ENCODE measurements around the gene ATP9A.
A peak's percentile ranks its signal among the peaks of the same experiment; 100 is the strongest.

Gene ATP9A

DNA sequence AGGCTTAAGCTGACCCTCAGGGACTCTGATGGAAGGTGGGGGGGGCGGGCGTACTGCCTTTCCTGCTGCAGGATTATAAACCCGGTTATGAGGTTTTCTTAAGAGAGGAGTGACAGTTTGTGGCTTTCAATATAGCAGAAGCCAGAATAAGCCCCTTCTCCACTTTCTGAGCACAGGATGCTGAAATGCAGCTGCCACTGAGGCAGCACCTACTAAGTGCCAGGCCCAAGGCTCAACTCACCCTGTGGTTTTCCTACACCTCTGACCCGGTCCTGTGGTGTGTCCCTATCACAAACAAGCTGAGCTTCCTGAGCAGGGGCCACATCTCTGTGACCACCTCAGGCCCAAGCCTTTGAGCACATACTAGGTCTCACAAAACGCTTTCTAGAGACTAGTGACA lies 166.1 kb downstream of the ATP9A start:
- no CpG with 5 or more reads among the region's 5 CpGs for WGBS (ENCODE audit: insufficient coverage, insufficient read length)
- Histone ChIP-seq H3K36me3 (ENCODE audit: control insufficient read depth, insufficient read depth, low read length) (no peaks in the 10 kb centered on the region), H3K27ac (ENCODE audit: low read length) (no peak overlapping the region), H3K27me3 (ENCODE audit: control insufficient read depth, insufficient read depth, low read length) (no peaks in the 10 kb centered on the region), H3K9me3 (ENCODE audit: control insufficient read depth, insufficient read depth, low read length) (no peaks in the 10 kb centered on the region), H3K4me3 (ENCODE audit: low read length) (no peak overlapping the region), H3K4me1 (ENCODE audit: control insufficient read depth, insufficient read depth, low read length) (no peaks in the 10 kb centered on the region; the same call in 1 of the 2 replicates)
- DNase-seq (ENCODE audit: low read depth, low spot score), result no peak

GRCh38 chr20:51600950-51601349 lies 167.2 kb downstream of the ATP9A start:
- H3K27ac ChIP-seq (ENCODE audit: low read length), result no peak overlapping the region
- no peaks in the 10 kb centered on the region for H3K9me3 ChIP-seq (ENCODE audit: control insufficient read depth, insufficient read depth, low read length)
- DNase-seq (ENCODE audit: low read depth, low spot score), result no peak
- H3K36me3 ChIP-seq (ENCODE audit: control insufficient read depth, insufficient read depth, low read length), result no peaks in the 10 kb centered on the region
- H3K4me3 ChIP-seq (ENCODE audit: low read length), result no peak overlapping the region
- H3K27me3 ChIP-seq (ENCODE audit: control insufficient read depth, insufficient read depth, low read length), result no peaks in the 10 kb centered on the region
- no CpG with 5 or more reads among the region's 14 CpGs for WGBS (ENCODE audit: insufficient coverage, insufficient read length)
- H3K4me1 ChIP-seq (ENCODE audit: control insufficient read depth, insufficient read depth, low read length), result peaks cover 2% of the 10 kb centered on the region

GRCh38 chr20:51600016-51600420 lies 168.2 kb downstream of the ATP9A start:
- no peaks in the 10 kb centered on the region for H3K9me3 ChIP-seq (ENCODE audit: control insufficient read depth, insufficient read depth, low read length)
- no CpG with 5 or more reads among the region's 7 CpGs for WGBS (ENCODE audit: insufficient coverage, insufficient read length)
- no peak overlapping the region for H3K27ac ChIP-seq (ENCODE audit: low read length)
- H3K27me3 ChIP-seq (ENCODE audit: control insufficient read depth, insufficient read depth, low read length), result no peaks in the 10 kb centered on the region
- H3K36me3 ChIP-seq (ENCODE audit: control insufficient read depth, insufficient read depth, low read length), result no peaks in the 10 kb centered on the region
- H3K4me3 ChIP-seq (ENCODE audit: low read length), result no peak overlapping the region
- DNase-seq (ENCODE audit: low read depth, low spot score), result no peak
- peaks cover 2% of the 10 kb centered on the region for H3K4me1 ChIP-seq (ENCODE audit: control insufficient read depth, insufficient read depth, low read length)

GRCh38 chr20:51598556-51598955 lies 169.6 kb downstream of the ATP9A start:
- H3K27ac ChIP-seq (ENCODE audit: low read length), result no peak overlapping the region
- no peak overlapping the region for H3K4me3 ChIP-seq (ENCODE audit: low read length)
- H3K27me3 ChIP-seq (ENCODE audit: control insufficient read depth, insufficient read depth, low read length), result no peaks in the 10 kb centered on the region
- no peak for DNase-seq (ENCODE audit: low read depth, low spot score)
- H3K4me1 ChIP-seq (ENCODE audit: control insufficient read depth, insufficient read depth, low read length), result peaks cover 2% of the 10 kb centered on the region
- no CpG with 5 or more reads among the region's 15 CpGs for WGBS (ENCODE audit: insufficient coverage, insufficient read length)
- H3K36me3 ChIP-seq (ENCODE audit: control insufficient read depth, insufficient read depth, low read length), result no peaks in the 10 kb centered on the region
- no peaks in the 10 kb centered on the region for H3K9me3 ChIP-seq (ENCODE audit: control insufficient read depth, insufficient read depth, low read length)

GRCh38 chr20:51597389-51598231 lies 170.6 kb downstream of the ATP9A start:
- H3K4me3 ChIP-seq (ENCODE audit: low read length), result no peak overlapping the region
- DNase-seq (ENCODE audit: low read depth, low spot score), result no peak
- H3K4me1 ChIP-seq (ENCODE audit: control insufficient read depth, insufficient read depth, low read length), result peaks cover 2% of the 10 kb centered on the region
- H3K9me3 ChIP-seq (ENCODE audit: control insufficient read depth, insufficient read depth, low read length), result no peaks in the 10 kb centered on the region
- no peaks in the 10 kb centered on the region for H3K36me3 ChIP-seq (ENCODE audit: control insufficient read depth, insufficient read depth, low read length)
- no peak overlapping the region for H3K27ac ChIP-seq (ENCODE audit: low read length)
- H3K27me3 ChIP-seq (ENCODE audit: control insufficient read depth, insufficient read depth, low read length), result no peaks in the 10 kb centered on the region
- no CpG with 5 or more reads among the region's 7 CpGs for WGBS (ENCODE audit: insufficient coverage, insufficient read length)

DNA sequence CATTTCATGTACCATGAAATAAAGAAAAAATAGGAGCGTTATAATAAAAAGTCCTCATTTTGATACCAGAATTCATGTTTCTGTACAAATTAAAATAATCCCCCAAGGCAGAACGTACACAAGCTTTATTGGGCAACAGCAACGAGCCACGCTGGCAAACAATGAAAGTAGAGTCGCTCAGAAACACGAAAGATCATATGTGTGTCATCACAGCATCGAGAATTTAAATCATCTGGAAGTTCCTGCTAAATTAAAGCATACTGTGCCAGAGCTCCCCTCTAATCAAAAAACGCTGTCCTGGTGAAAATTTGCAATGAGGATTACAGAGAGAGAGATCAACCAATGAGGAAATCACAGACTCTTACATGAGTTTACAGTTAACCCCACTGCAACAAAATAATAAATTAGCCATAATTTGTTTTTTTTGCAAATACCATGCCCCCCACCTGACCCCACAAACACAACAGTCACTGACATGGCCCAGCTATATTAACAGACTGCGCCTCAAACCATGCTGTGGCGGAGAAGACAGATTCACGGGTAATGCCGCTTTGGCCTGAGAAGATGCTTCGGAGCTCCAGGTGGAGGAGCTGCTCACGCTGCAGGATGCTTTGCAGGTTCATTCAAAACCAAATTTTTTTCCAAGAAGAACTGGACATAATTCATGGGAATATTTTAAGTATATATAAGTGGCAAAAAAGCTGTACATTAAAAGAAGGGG lies 171.4 kb downstream of the ATP9A start:
- Histone ChIP-seq H3K27me3 (ENCODE audit: control insufficient read depth, insufficient read depth, low read length) (no peaks in the 10 kb centered on the region), H3K9me3 (ENCODE audit: control insufficient read depth, insufficient read depth, low read length) (no peaks in the 10 kb centered on the region), H3K4me1 (ENCODE audit: control insufficient read depth, insufficient read depth, low read length) (peaks cover 2% of the 10 kb centered on the region), H3K4me3 (ENCODE audit: low read length) (no peak overlapping the region), H3K27ac (ENCODE audit: low read length) (no peak overlapping the region), H3K36me3 (ENCODE audit: control insufficient read depth, insufficient read depth, low read length) (no peaks in the 10 kb centered on the region)
- WGBS (ENCODE audit: insufficient coverage, insufficient read length), result no CpG with 5 or more reads among the region's 14 CpGs
- DNase-seq (ENCODE audit: low read depth, low spot score), result no peak

DNA sequence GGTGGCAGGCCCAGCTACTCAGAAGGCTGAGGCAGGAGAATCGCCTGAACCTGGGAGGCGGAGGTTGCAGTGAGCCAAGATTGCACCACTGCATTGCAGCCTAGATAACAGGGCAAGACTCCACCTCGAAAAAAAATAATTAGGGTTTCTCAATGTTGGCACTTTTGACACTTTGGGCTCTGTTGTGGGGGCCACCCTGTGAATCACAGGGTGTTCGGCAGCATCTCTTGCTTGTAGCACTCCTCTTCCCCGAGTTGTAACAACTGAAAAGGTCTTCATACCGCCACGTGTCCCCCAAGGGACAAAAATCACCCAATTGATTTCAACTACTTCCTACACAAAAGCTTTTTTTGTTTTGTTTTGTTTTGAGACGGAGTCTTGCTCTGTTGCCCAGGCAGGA lies 172.4 kb downstream of the ATP9A start:
- no peak overlapping the region for H3K27ac ChIP-seq (ENCODE audit: low read length)
- no peaks in the 10 kb centered on the region for H3K9me3 ChIP-seq (ENCODE audit: control insufficient read depth, insufficient read depth, low read length)
- no peak for DNase-seq (ENCODE audit: low read depth, low spot score)
- H3K27me3 ChIP-seq (ENCODE audit: control insufficient read depth, insufficient read depth, low read length), result no peaks in the 10 kb centered on the region
- no CpG with 5 or more reads among the region's 8 CpGs for WGBS (ENCODE audit: insufficient coverage, insufficient read length)
- H3K4me1 ChIP-seq (ENCODE audit: control insufficient read depth, insufficient read depth, low read length), result peaks cover 2% of the 10 kb centered on the region; the same call in 1 of the 2 replicates
- no peaks in the 10 kb centered on the region for H3K36me3 ChIP-seq (ENCODE audit: control insufficient read depth, insufficient read depth, low read length)
- no peak overlapping the region for H3K4me3 ChIP-seq (ENCODE audit: low read length)

GRCh38 chr20:51595058-51595532 lies 173.1 kb downstream of the ATP9A start:
- Histone ChIP-seq H3K36me3 (ENCODE audit: control insufficient read depth, insufficient read depth, low read length) (no peaks in the 10 kb centered on the region), H3K9me3 (ENCODE audit: control insufficient read depth, insufficient read depth, low read length) (no peaks in the 10 kb centered on the region), H3K4me1 (ENCODE audit: control insufficient read depth, insufficient read depth, low read length) (peaks cover 2% of the 10 kb centered on the region; the same call in 1 of the 2 replicates), H3K27me3 (ENCODE audit: control insufficient read depth, insufficient read depth, low read length) (no peaks in the 10 kb centered on the region), H3K4me3 (ENCODE audit: low read length) (no peak overlapping the region), H3K27ac (ENCODE audit: low read length) (no peak overlapping the region)
- DNase-seq (ENCODE audit: low read depth, low spot score), result peak; percentile 64
- WGBS (ENCODE audit: insufficient coverage, insufficient read length), result no CpG with 5 or more reads among the region's 13 CpGs

GRCh38 chr20:51594236-51595057 lies 173.7 kb downstream of the ATP9A start:
- Histone ChIP-seq H3K9me3 (ENCODE audit: control insufficient read depth, insufficient read depth, low read length) (no peaks in the 10 kb centered on the region), H3K27ac (ENCODE audit: low read length) (no peak overlapping the region), H3K36me3 (ENCODE audit: control insufficient read depth, insufficient read depth, low read length) (no peaks in the 10 kb centered on the region), H3K4me3 (ENCODE audit: low read length) (no peak overlapping the region), H3K4me1 (ENCODE audit: control insufficient read depth, insufficient read depth, low read length) (peaks cover 2% of the 10 kb centered on the region; the same call in 1 of the 2 replicates), H3K27me3 (ENCODE audit: control insufficient read depth, insufficient read depth, low read length) (no peaks in the 10 kb centered on the region)
- no CpG with 5 or more reads among the region's 12 CpGs for WGBS (ENCODE audit: insufficient coverage, insufficient read length)
- no peak for DNase-seq (ENCODE audit: low read depth, low spot score)

DNA sequence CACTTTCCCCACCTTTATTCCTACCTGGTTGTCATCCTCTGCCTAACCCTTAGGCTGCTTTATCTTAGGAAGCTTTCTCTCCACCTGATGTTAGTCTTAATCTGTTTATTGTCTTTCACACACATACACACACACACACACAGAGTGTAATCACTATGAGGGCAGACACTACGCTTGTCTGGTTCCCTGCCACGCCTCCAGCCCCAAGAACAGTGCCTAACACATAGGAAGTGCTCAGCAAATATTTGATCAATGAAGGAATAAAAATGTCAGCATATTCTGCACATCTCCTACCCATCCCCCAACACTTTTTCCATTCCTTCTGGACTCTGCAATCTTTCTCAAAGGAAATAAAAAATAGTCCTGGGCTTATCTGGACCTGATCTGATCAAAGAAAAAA lies 174.6 kb downstream of the ATP9A start:
- H3K4me1 ChIP-seq (ENCODE audit: control insufficient read depth, insufficient read depth, low read length), result peaks cover 2% of the 10 kb centered on the region; the same call in 1 of the 2 replicates
- no peak overlapping the region for H3K27ac ChIP-seq (ENCODE audit: low read length)
- H3K27me3 ChIP-seq (ENCODE audit: control insufficient read depth, insufficient read depth, low read length), result no peaks in the 10 kb centered on the region
- DNase-seq (ENCODE audit: low read depth, low spot score), result no peak
- H3K36me3 ChIP-seq (ENCODE audit: control insufficient read depth, insufficient read depth, low read length), result no peaks in the 10 kb centered on the region
- H3K4me3 ChIP-seq (ENCODE audit: low read length), result no peak overlapping the region
- WGBS (ENCODE audit: insufficient coverage, insufficient read length), result no CpG with 5 or more reads among the region's 2 CpGs
- H3K9me3 ChIP-seq (ENCODE audit: control insufficient read depth, insufficient read depth, low read length), result no peaks in the 10 kb centered on the region

Data from iPS DF 6.9 (cell line).